Psoas muscle (tissue), 8 donors: Measurements from ENCODE around the gene SIL1. TPM values are rescaled to one million over a fixed set of nuclear protein-coding genes. Genes with fewer than 3 reads are reported as not detected.
"Not testable (repeated sequence)": the region's sequence is repeated elsewhere in the genome, so short reads cannot be mapped to it uniquely, and the experiment has no call there.

Source experiments
- ATAC-seq, 4 donors: fragments of 200-7000 bp; cut with Tn5 transposase; one replicate each; pipeline ENCODE4 v1.9.1; 2020; ENCODE audit warnings: moderate library complexity in 3 of 4, mild to moderate bottlenecking in 2 of 4
- DNase-seq, 2 donors: peaks; one replicate each; pipeline ENCODE4 v3.0.0-alpha.2; 2020
- H3K27ac ChIP-seq: fragments of 200-600 bp; one replicate; pipeline ENCODE4 v1.8.0; 2022
- H3K27me3 ChIP-seq, 3 donors: fragments of 200-600 bp in 1 of 3; one replicate each; pipeline versions ENCODE4 v1.6.1 to v1.8.0; 2013 to 2022; ENCODE audit warnings: low read length in 2 of 3, mild to moderate bottlenecking in 2 of 3, moderate library complexity in 1 of 3; ENCODE audit not compliant: insufficient read depth in 3 of 3
- H3K36me3 ChIP-seq, 2 donors: fragments of 200-600 bp in 1 of 2; one replicate each; pipeline versions ENCODE4 v1.6.1 to v1.8.0; 2013 to 2022; ENCODE audit warnings: low read depth in 1 of 2, mild to moderate bottlenecking in 1 of 2, moderate library complexity in 1 of 2; ENCODE audit not compliant: insufficient read depth in 1 of 2
- H3K4me1 ChIP-seq: fragments of 200-600 bp; one replicate; pipeline ENCODE4 v1.8.0; 2022
- H3K4me3 ChIP-seq: fragments of 200-600 bp; one replicate; pipeline ENCODE4 v1.8.0; 2022; ENCODE audit warnings: mild to moderate bottlenecking
- H3K9me3 ChIP-seq: fragments of 200-600 bp; one replicate; pipeline ENCODE4 v1.8.0; 2022
- CTCF ChIP-seq: fragments of 200-600 bp; IDR thresholded peaks from one replicate; pipeline ENCODE4 v1.8.0; 2022; ENCODE audit warnings: antibody characterized with exemption
- WGBS, 3 donors: extraction: QIAGEN DNeasy Blood & Tissue Kit; methylation state at CpG; one replicate each; pipeline versions ENCODE4 v1.1.6 to v1.1.7; 2013; 5-methylcytosine and 5-hydroxymethylcytosine counted together
- intact Hi-C, 2 donors: fragments of 100-400 bp; cut with DNase I; formaldehyde crosslinking; loops; one replicate each; pipeline versions ENCODE4 v1.11.0 to v1.14.2; 2022
- polyA plus RNA-seq, 3 donors: library from polyadenylated mRNA; stranded (reverse); fragments of 200-250 nt; gene quantifications; one replicate each; pipeline ENCODE4 v1.2.3, GENCODE V29; 2013
- total RNA-seq, 4 donors: library from RNA; stranded (reverse); fragmentation: NEBNext Ultra II Directional in 2 of 4; extraction: Animal tissue kit (Norgen Biotek cat#: 25700) in 2 of 4; gene quantifications; one replicate each; pipeline versions ENCODE4 v1.2.1 to v1.2.4, GENCODE V29; 2021 to 2023
- donor health status: healthy with polysubstance abuse.
- donor health status: DM: no; HTN: no; CAD: no; lungs with moderate emphysema.
- donor health status: Bipolar disorder and iron deficiency.
- donor health status: healthy.
- donor health status: DM: yes; HTN: yes; CAD: no.
- donor health status: DM: no; HTN: no; CAD: no.
- donor health status: DM: no; HTN: no; CAD: no.
- donor health status: DM: yes; HTN: yes; CAD: no.

SIL1 gene
- total and polyA plus RNA-seq, 7 donors, result 27.1 to 52.9 (median 41.0) TPM

- Histone ChIP-seq H3K9me3 (no peaks in the 10 kb centered on the region), H3K4me1 (no peaks in the 10 kb centered on the region), H3K4me3 (no peak overlapping the region), H3K36me3 (no peaks in the 10 kb centered on the region), H3K27ac (no peak overlapping the region), H3K27me3 (no peaks in the 10 kb centered on the region)
- DNase-seq (no peak), ATAC-seq (no peak)
- no peak for TF ChIP-seq CTCF
- intact Hi-C loops, result no loop called here
- WGBS, 3 donors, result 68 to 81% (median 72%) methylated on average over 3 of the region's 3 CpGs
These were observed 25.3 kb upstream of the SIL1 start for GRCh38 chr5:139223481-139223880.

DNA sequence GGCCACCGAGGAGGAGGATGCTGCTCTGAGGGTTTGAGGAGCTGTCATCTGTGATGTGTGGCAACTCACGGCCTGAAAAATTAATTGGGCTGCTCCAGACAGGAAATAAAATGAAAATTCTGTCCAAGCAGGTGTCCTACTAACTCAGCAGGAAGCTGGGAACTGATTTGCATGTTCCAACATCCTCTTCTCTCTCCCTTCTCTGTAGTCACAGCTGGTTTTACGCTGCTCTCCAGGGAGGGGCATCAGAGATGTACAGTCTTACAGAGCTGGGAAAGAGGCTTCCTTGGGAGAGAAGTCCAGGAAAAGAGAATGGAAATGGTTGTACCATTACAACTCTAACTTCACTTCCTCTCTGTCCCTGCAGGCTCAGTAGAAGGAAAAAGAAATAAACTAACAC is 24.2 kb upstream of the SIL1 start:
- intact Hi-C loops, result no loop called here
- Histone ChIP-seq H3K4me3 (no peak overlapping the region), H3K36me3 (no peaks in the 10 kb centered on the region), H3K4me1 (no peaks in the 10 kb centered on the region), H3K27ac (no peak overlapping the region), H3K27me3 (no peaks in the 10 kb centered on the region), H3K9me3 (no peaks in the 10 kb centered on the region)
- ATAC-seq, result no peak
- no peak for DNase-seq
- 36 to 50% (median 46%) methylated on average over 3 of the region's 3 CpGs for WGBS, 3 donors
- TF ChIP-seq CTCF, result no peak

- H3K4me3 ChIP-seq, H3K9me3 ChIP-seq, DNase-seq, H3K27ac ChIP-seq, H3K36me3 ChIP-seq, H3K27me3 ChIP-seq, H3K4me1 ChIP-seq, intact Hi-C loops, ATAC-seq: not testable (repeated sequence)
- 90 to 97% (median 92%) methylated on average over 7 of the region's 7 CpGs for WGBS, 3 donors
These were observed 19.9 kb upstream of the SIL1 start for GRCh38 chr5:139218038-139218437.

DNA sequence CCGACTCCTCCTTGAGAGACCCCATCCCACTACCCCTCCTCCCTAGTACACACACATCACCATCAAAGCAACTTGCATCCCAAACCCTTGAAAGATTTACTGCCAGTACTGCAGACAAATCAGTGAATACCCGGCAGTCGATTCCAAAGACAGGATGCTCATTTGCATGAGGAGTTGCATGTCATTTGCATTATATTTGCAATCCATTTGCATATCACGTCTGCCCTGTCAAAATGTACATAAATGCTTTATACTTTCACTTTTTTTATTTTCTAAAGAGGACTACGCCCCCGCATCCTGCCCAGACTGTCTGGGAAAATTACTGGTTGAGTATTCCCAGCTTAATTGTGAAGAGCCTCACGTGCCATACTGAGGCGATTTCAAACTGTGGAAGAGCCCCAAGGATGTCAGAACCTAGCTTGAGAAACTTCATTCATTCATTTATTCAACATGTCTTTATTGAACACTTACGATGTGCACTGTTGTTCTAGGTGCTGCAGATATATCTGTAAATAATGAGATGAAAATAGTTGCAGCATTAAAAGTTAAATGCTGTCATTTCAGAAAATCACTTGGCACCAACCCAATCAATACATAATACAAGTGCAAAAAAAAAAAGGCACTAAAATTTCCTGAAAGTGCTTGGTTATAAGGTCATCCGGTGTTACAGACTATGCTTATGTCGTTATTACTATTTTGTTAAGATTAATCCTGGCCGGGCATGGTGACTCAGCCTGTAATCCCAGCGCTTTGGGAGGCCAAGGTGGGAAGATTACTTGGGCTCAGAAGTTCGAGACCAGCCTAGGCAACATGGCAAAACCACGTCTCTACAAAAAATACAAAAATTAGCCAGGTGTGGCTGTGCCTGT is 17.2 kb upstream of the SIL1 start:
- no peak for TF ChIP-seq CTCF
- H3K36me3 ChIP-seq, result no peaks in the 10 kb centered on the region
- H3K27me3 ChIP-seq, result no peaks in the 10 kb centered on the region
- DNase-seq (no peak), ATAC-seq (no peak)
- peaks cover 9% of the 10 kb centered on the region for H3K4me1 ChIP-seq
- intact Hi-C loops, result no loop called here
- no peak overlapping the region for H3K27ac ChIP-seq
- WGBS, 3 donors, result 56 to 60% (median 60%) methylated on average over 15 of the region's 15 CpGs
- no peak overlapping the region for H3K4me3 ChIP-seq
- H3K9me3 ChIP-seq, result no peaks in the 10 kb centered on the region

DNA sequence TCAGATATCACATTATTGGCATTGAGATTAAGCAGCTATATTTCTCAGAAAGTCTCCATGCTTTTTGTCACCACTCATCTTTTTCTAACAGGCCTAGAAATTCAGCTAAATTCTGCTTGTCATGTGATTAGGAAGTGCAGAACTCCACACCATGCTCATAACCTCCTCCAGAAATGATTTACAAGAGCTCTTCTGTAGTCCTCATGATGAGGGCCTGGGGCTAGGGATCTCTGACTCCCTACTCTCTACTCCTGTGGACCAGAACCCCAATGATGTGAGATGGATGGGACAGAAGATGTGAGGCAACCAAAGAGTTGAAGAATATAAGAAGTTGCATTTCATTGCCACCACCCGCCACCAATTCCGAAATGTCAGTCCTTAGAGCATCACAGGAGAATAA is 16.5 kb upstream of the SIL1 start:
- Histone ChIP-seq H3K36me3 (no peaks in the 10 kb centered on the region), H3K9me3 (no peaks in the 10 kb centered on the region), H3K4me1 (peaks cover 9% of the 10 kb centered on the region), H3K27me3 (no peaks in the 10 kb centered on the region), H3K4me3 (no peak overlapping the region), H3K27ac (no peak overlapping the region)
- intact Hi-C loops, result no loop called here
- 97 to 100% (median 97%) methylated on average over 2 of the region's 2 CpGs for WGBS, 3 donors
- no peak for TF ChIP-seq CTCF
- DNase-seq (no peak), ATAC-seq (no peak)
